Measurements from ENCODE around the gene AGR3.

The AGR3 gene

DNA sequence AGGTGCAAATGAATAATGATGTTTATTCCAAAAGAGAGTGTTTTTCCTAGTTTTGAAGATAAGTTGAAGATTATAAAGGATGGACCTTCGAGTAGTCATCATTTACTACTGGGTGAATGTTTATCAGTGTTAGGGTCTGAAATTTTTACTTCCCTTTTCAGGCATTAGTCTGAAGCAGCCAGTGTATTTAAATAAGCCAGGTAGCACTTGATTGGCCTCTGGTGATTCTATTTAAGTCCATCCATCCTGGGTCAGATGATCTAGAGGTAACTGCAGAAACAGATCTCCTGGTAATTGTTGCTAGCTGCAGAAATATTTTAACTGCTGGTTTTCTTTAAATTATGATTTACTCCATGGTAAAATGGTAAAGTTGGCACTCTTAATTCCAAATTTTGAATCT lies 42.9 kb downstream of the AGR3 start:
- POLR2A ChIA-PET, result no interaction called here
- no peak for DNase-seq (ENCODE audit: extremely low spot score)
- CTCF ChIA-PET, result no interaction called here

DNA sequence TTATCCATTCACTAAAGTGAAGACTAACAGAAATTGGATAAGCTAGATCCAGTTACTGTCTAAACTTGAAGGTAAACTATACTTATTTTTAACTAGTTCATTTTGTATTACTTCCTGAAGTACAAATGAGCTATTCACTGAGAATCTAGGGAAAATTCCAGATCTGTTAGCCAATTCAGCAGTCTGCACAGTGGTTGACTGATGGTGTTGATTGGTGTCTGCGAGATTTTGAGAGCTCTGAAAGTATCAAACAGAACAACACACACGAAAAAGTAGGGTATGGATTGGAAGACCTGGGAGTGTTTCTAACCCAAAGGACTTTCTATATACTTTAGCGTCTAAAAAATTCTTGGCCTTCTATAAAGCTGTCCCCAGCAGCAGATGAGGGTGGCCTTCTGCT lies 43.4 kb downstream of the AGR3 start:
- DNase-seq (ENCODE audit: extremely low spot score), result no peak
- CTCF ChIA-PET, result no interaction called here
- POLR2A ChIA-PET, result no interaction called here
- TF ChIP-seq ARNT (IDR thresholded peaks at IDR 0.05) (no peak), FOXM1 (IDR thresholded peaks at IDR 0.05; ENCODE audit: borderline replicate concordance) (no peak), NFRKB (IDR thresholded peaks at IDR 0.05) (no peak), HDGF (IDR thresholded peaks at IDR 0.05; ENCODE audit: borderline replicate concordance) (no peak), LEF1 (IDR thresholded peaks at IDR 0.05; ENCODE audit: borderline replicate concordance) (no peak), L3MBTL2 (conservative IDR thresholded peaks at IDR 0.05) (no peak)

More for the DNA sequence above, 42.9 kb downstream of the AGR3 start:
- no peak for TF ChIP-seq ZNF384 (IDR thresholded peaks at IDR 0.05)
- TF ChIP-seq HDGF (IDR thresholded peaks at IDR 0.05; ENCODE audit: borderline replicate concordance), result no peak
- no peak for TF ChIP-seq SP1 (IDR thresholded peaks at IDR 0.05)
- no peak for TF ChIP-seq BHLHE40 (IDR thresholded peaks at IDR 0.05; ENCODE audit: borderline replicate concordance)
- no peak for TF ChIP-seq TARDBP (IDR thresholded peaks at IDR 0.05)
- no peak for TF ChIP-seq ELF4 (IDR thresholded peaks at IDR 0.05)
- TF ChIP-seq ARNT (IDR thresholded peaks at IDR 0.05), result no peak
- no peak for TF ChIP-seq SUZ12 (IDR thresholded peaks at IDR 0.05)
- TF ChIP-seq LEF1 (IDR thresholded peaks at IDR 0.05; ENCODE audit: borderline replicate concordance), result no peak
- TF ChIP-seq, protein P1, sequence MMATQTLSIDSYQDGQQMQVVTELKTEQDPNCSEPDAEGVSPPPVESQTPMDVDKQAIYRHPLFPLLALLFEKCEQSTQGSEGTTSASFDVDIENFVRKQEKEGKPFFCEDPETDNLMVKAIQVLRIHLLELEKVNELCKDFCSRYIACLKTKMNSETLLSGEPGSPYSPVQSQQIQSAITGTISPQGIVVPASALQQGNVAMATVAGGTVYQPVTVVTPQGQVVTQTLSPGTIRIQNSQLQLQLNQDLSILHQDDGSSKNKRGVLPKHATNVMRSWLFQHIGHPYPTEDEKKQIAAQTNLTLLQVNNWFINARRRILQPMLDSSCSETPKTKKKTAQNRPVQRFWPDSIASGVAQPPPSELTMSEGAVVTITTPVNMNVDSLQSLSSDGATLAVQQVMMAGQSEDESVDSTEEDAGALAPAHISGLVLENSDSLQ (IDR thresholded peaks at IDR 0.05), result no peak
- no peak for TF ChIP-seq NFRKB (IDR thresholded peaks at IDR 0.05)
- no peak for TF ChIP-seq FOXA1 (IDR thresholded peaks at IDR 0.05)
- TF ChIP-seq FOXK2 (IDR thresholded peaks at IDR 0.05), result no peak
- TF ChIP-seq L3MBTL2 (conservative IDR thresholded peaks at IDR 0.05), result no peak
- TF ChIP-seq CTBP1 (IDR thresholded peaks at IDR 0.05; ENCODE audit: borderline replicate concordance), result no peak
- TF ChIP-seq FOXM1 (IDR thresholded peaks at IDR 0.05; ENCODE audit: borderline replicate concordance), result no peak

DNA sequence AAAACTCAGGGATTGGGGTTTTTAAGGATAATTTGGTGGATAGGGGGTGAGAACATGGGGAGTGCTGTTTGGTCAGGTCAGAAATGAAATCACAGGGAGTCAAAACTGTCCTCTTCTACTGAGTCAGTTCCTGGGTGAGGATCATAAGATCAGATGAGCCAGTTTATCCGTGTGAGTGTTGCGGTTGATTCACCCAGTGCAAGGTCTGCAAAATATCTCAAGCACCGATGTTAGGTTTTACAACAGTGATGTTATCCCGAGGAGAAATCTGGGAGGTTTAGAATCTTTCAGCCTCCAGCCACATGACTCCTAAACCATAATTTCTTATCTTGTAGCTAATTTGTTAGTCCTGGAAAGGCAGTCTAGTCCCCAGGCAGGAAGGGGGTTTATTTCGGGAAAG lies 45.3 kb downstream of the AGR3 start:
- POLR2A ChIA-PET, result no interaction called here

DNA sequence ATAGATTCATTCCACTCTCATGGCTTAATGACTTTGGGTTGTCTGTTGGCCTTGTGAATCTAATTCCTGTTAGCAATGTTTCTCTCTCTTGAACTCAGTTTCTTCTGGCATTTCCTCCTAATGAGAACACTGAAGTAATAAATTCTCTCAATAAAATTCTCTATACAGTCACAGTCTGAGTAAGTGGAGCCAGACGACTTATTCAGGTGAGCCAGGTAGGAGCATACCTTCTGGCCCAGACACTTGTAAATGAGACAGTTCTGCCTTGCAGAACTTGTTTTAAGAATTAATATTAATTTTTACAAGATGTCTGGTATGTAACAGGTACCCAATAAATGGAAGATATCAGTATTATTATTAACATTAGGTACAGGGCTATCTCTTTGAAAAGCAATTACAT lies 48.4 kb downstream of the AGR3 start:
- no peak for TF ChIP-seq ARNT (IDR thresholded peaks at IDR 0.05)
- TF ChIP-seq FOXA1 (IDR thresholded peaks at IDR 0.05), result no peak
- no peak for TF ChIP-seq L3MBTL2 (conservative IDR thresholded peaks at IDR 0.05)
- TF ChIP-seq SUZ12 (IDR thresholded peaks at IDR 0.05), result no peak
- no peak for TF ChIP-seq BHLHE40 (IDR thresholded peaks at IDR 0.05; ENCODE audit: borderline replicate concordance)
- TF ChIP-seq SP1 (IDR thresholded peaks at IDR 0.05), result no peak
- no peak for TF ChIP-seq FOXK2 (IDR thresholded peaks at IDR 0.05)
- no peak for TF ChIP-seq ELF4 (IDR thresholded peaks at IDR 0.05)
- TF ChIP-seq FOXM1 (IDR thresholded peaks at IDR 0.05; ENCODE audit: borderline replicate concordance), result no peak
- no peak for TF ChIP-seq LEF1 (IDR thresholded peaks at IDR 0.05; ENCODE audit: borderline replicate concordance)
- no peak for TF ChIP-seq TARDBP (IDR thresholded peaks at IDR 0.05)
- no peak for TF ChIP-seq ZNF384 (IDR thresholded peaks at IDR 0.05)
- TF ChIP-seq HDGF (IDR thresholded peaks at IDR 0.05; ENCODE audit: borderline replicate concordance), result no peak
- no peak for TF ChIP-seq CTBP1 (IDR thresholded peaks at IDR 0.05; ENCODE audit: borderline replicate concordance)
- TF ChIP-seq, protein P1 (IDR thresholded peaks at IDR 0.05), result no peak
- TF ChIP-seq NFRKB (IDR thresholded peaks at IDR 0.05), result no peak
- POLR2A ChIA-PET, result no interaction called here
- no peak for DNase-seq (ENCODE audit: extremely low spot score)
- CTCF ChIA-PET, result no interaction called here

More for the DNA sequence above, 45.3 kb downstream of the AGR3 start:
- DNase-seq (ENCODE audit: extremely low spot score), result no peak
- CTCF ChIA-PET, result no interaction called here
- TF ChIP-seq SP1 (IDR thresholded peaks at IDR 0.05) (no peak), TARDBP (IDR thresholded peaks at IDR 0.05) (no peak), ZNF384 (IDR thresholded peaks at IDR 0.05) (no peak), NFRKB (IDR thresholded peaks at IDR 0.05) (no peak), FOXM1 (IDR thresholded peaks at IDR 0.05; ENCODE audit: borderline replicate concordance) (no peak), FOXK2 (IDR thresholded peaks at IDR 0.05) (no peak), LEF1 (IDR thresholded peaks at IDR 0.05; ENCODE audit: borderline replicate concordance) (no peak)

DNA sequence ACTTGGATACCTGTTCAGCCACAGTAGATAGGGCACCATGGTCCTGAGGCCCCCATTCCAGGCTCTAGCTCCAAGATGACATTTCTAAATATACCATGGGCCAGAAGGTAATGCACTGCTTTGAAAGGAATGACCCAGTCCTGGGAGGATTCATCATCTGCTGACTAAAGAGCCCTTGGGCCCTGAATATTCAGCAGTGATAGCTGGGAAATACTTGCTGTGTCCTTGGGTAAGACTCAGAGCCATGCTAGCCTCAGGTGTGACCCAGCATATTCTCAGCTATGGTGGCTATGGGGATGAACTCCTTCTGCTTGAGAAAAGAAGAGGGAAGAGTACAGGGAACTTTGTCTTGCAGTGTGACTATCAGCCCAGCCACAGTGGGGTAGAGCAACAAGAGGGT lies 55.7 kb downstream of the AGR3 start:
- no peak for DNase-seq (ENCODE audit: extremely low spot score)
- ChIA-PET POLR2A (no interaction called here), CTCF (no interaction called here)
- TF ChIP-seq HDGF (IDR thresholded peaks at IDR 0.05; ENCODE audit: borderline replicate concordance), result no peak
- TF ChIP-seq ZNF384 (IDR thresholded peaks at IDR 0.05), result no peak
- TF ChIP-seq FOXM1 (IDR thresholded peaks at IDR 0.05; ENCODE audit: borderline replicate concordance), result no peak
- no peak for TF ChIP-seq SUZ12 (IDR thresholded peaks at IDR 0.05)
- TF ChIP-seq L3MBTL2 (conservative IDR thresholded peaks at IDR 0.05), result no peak
- TF ChIP-seq TARDBP (IDR thresholded peaks at IDR 0.05), result no peak
- no peak for TF ChIP-seq FOXK2 (IDR thresholded peaks at IDR 0.05)
- TF ChIP-seq NFRKB (IDR thresholded peaks at IDR 0.05), result no peak
- no peak for TF ChIP-seq ARNT (IDR thresholded peaks at IDR 0.05)
- no peak for TF ChIP-seq BHLHE40 (IDR thresholded peaks at IDR 0.05; ENCODE audit: borderline replicate concordance)
- TF ChIP-seq CTBP1 (IDR thresholded peaks at IDR 0.05; ENCODE audit: borderline replicate concordance), result no peak
- no peak for TF ChIP-seq ELF4 (IDR thresholded peaks at IDR 0.05)
- TF ChIP-seq FOXA1 (IDR thresholded peaks at IDR 0.05), result no peak
- no peak for TF ChIP-seq SP1 (IDR thresholded peaks at IDR 0.05)
- TF ChIP-seq LEF1 (IDR thresholded peaks at IDR 0.05; ENCODE audit: borderline replicate concordance), result no peak
- TF ChIP-seq, protein P1 (IDR thresholded peaks at IDR 0.05), result no peak

DNA sequence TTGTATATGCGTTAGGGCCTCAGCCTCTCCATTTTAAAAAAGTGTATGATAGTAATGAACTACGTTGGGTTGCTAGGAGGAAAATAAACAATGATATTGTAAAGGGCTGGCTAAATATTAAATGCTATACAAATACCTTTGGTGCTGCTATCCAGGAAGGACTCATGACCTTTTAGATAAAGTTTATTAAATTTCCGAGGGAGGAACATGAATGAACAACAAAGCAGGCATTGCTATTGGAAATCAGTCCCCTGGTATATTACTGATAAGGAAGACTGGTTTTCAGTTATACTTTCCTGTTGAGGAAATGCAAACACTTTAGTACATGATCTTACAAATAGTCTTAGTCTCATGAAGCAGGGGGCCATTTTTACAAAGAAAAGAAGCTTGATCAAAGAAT lies 59.8 kb downstream of the AGR3 start:
- ChIA-PET POLR2A (no interaction called here), CTCF (no interaction called here)
- no peak for TF ChIP-seq BHLHE40 (IDR thresholded peaks at IDR 0.05; ENCODE audit: borderline replicate concordance)
- no peak for TF ChIP-seq FOXK2 (IDR thresholded peaks at IDR 0.05)
- no peak for TF ChIP-seq SUZ12 (IDR thresholded peaks at IDR 0.05)
- no peak for TF ChIP-seq ARNT (IDR thresholded peaks at IDR 0.05)
- TF ChIP-seq HDGF (IDR thresholded peaks at IDR 0.05; ENCODE audit: borderline replicate concordance), result no peak
- no peak for TF ChIP-seq TARDBP (IDR thresholded peaks at IDR 0.05)
- TF ChIP-seq CTBP1 (IDR thresholded peaks at IDR 0.05; ENCODE audit: borderline replicate concordance), result no peak
- no peak for DNase-seq (ENCODE audit: extremely low spot score)
